Lower lobe of right lung (tissue), 2 donors: ENCODE measurements around the gene BMPR1B. TPM values are rescaled to one million over a fixed set of nuclear protein-coding genes. Genes with fewer than 3 reads are reported as not detected.

ENCODE experiments used
- ATAC-seq, 2 donors: fragments of 200-7000 bp; cut with Tn5 transposase; one replicate each; pipeline ENCODE4 v1.9.1; 2020 to 2022; ENCODE audit warnings: mild to moderate bottlenecking in 2 of 2, moderate library complexity in 2 of 2
- DNase-seq: peaks from one replicate; pipeline ENCODE4 v3.0.0-alpha.2; 2020
- H3K27ac ChIP-seq: fragments of 200-600 bp; one replicate; pipeline ENCODE4 v1.8.0; 2022
- H3K27me3 ChIP-seq: fragments of 200-600 bp; one replicate; pipeline ENCODE4 v1.8.0; 2022; ENCODE audit warnings: low read depth
- H3K36me3 ChIP-seq: fragments of 200-600 bp; one replicate; pipeline ENCODE4 v1.8.0; 2022; ENCODE audit warnings: mild to moderate bottlenecking
- H3K4me1 ChIP-seq: fragments of 200-600 bp; one replicate; pipeline ENCODE4 v1.8.0; 2022
- H3K4me3 ChIP-seq: fragments of 200-600 bp; one replicate; pipeline ENCODE4 v1.8.0; 2022; ENCODE audit warnings: mild to moderate bottlenecking
- H3K9me3 ChIP-seq: fragments of 200-600 bp; one replicate; pipeline ENCODE4 v1.8.0; 2022
- CTCF ChIP-seq: fragments of 200-600 bp; IDR thresholded peaks from one replicate; pipeline ENCODE4 v1.8.0; 2022; ENCODE audit warnings: antibody characterized with exemption, mild to moderate bottlenecking
- intact Hi-C: fragments of 100-400 bp; cut with DNase I; formaldehyde crosslinking; loops from one replicate; pipeline ENCODE4 v1.11.0; 2022
- long read RNA-seq: library from polyadenylated mRNA; unstranded; transcript quantifications from one replicate; pipeline ENCODE4 v2.0.0, GENCODE V29; 2021
- total RNA-seq: library from RNA; stranded (reverse); fragmentation: NEBNext Ultra II Directional; extraction: Animal tissue kit (Norgen Biotek cat#: 25700); gene quantifications from one replicate; pipeline ENCODE4 v1.2.1, GENCODE V29; 2021
- donor health status: DM: no; HTN: yes; CAD: no; lungs with severe emphysema.

Gene BMPR1B
- total RNA-seq: 6.0 TPM
- long read RNA-seq, full-length matches to known transcripts: 3 of 5 reads
- long read RNA-seq, partial matches to known transcripts: 0 of 5 reads
- long read RNA-seq, other reads (novel, unspliced or antisense): 2 of 5 reads

GRCh38 chr4:94757192-94758140 is at the start of gene BMPR1B:
Gene BMPR1B (plus strand): TSS chr4:94757955. CDS start chr4:95104425, 346,470 bp downstream.
- Histone ChIP-seq H3K4me3 (peak within 1 kb of the TSS; percentile 54), H3K27me3 (peaks cover 38% of the 10 kb centered on the region), H3K36me3 (no peaks in the 10 kb centered on the region), H3K4me1 (no peaks in the 10 kb centered on the region), H3K27ac (no peak within 1 kb of the TSS), H3K9me3 (no peaks in the 10 kb centered on the region)
- TF ChIP-seq CTCF: no peak
- DNase-seq (no peak), ATAC-seq (peak; percentile 65 to 82)
- intact Hi-C loops: no loop called here

GRCh38 chr4:94711635-94712034 is 46.1 kb upstream of the BMPR1B start:
- Histone ChIP-seq H3K4me3 (no peak overlapping the region), H3K27ac (no peak overlapping the region), H3K27me3 (no peaks in the 10 kb centered on the region), H3K4me1 (no peaks in the 10 kb centered on the region), H3K9me3 (no peaks in the 10 kb centered on the region), H3K36me3 (no peaks in the 10 kb centered on the region)
- DNase-seq (no peak), ATAC-seq (no peak)
- intact Hi-C loops: no loop called here
- no peak for TF ChIP-seq CTCF

GRCh38 chr4:94714365-94715160 is 43.2 kb upstream of the BMPR1B start:
- H3K27ac ChIP-seq: no peak overlapping the region
- DNase-seq (no peak), ATAC-seq (no peak)
- H3K4me1 ChIP-seq: no peaks in the 10 kb centered on the region
- H3K9me3 ChIP-seq: no peaks in the 10 kb centered on the region
- no peaks in the 10 kb centered on the region for H3K36me3 ChIP-seq
- H3K4me3 ChIP-seq: no peak overlapping the region
- intact Hi-C loops: no loop called here
- H3K27me3 ChIP-seq: no peaks in the 10 kb centered on the region
- no peak for TF ChIP-seq CTCF

GRCh38 chr4:94715726-94716125 is 42.0 kb upstream of the BMPR1B start:
- DNase-seq: no peak
- Histone ChIP-seq H3K36me3 (no peaks in the 10 kb centered on the region), H3K4me1 (no peaks in the 10 kb centered on the region), H3K4me3 (no peak overlapping the region), H3K27ac (no peak overlapping the region), H3K27me3 (no peaks in the 10 kb centered on the region), H3K9me3 (no peaks in the 10 kb centered on the region)
- TF ChIP-seq CTCF: no peak
- intact Hi-C loops: no loop called here
- ATAC-seq: no peak

- intact Hi-C loops: no loop called here
- Histone ChIP-seq H3K27me3 (no peaks in the 10 kb centered on the region), H3K36me3 (no peaks in the 10 kb centered on the region), H3K9me3 (no peaks in the 10 kb centered on the region), H3K4me1 (no peaks in the 10 kb centered on the region), H3K4me3 (no peak overlapping the region), H3K27ac (no peak overlapping the region)
- ATAC-seq (no peak), DNase-seq (no peak)
- no peak for TF ChIP-seq CTCF
These were observed 36.4 kb upstream of the BMPR1B start for GRCh38 chr4:94721310-94721709.
